HL-60/S4 treated with phorbol 12-myristate 13-acetate at 8.2 ng/mL for 4 days and 3 days (cell line): ENCODE data around the gene ENAH.

Experiments
- in situ Hi-C: fragments of 300-500 bp; cut with MboI; formaldehyde crosslinking; loops from 2 replicates; pipeline ENCODE4 v1.15.0; 2022; ENCODE audit warnings: low sequenced_read_pairs

Gene ENAH

DNA sequence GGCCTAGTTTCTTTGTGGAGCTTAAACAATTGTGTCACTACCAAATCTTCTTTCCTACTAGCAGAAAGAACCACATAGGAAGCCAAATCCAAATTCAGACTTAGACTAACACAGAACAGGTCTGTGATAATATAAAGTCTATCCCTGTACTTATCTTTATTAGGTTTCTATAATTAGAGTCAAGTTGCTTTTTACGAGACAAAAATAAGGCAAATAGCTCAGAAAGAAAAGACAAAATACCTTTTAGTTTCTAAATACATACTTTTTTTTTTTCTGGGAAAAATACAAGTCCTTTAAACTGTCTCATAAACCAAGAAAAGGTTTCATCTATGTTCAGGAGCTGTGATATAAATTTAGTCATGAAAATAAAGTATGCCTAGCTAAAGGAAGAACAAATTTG, 146.2 kb downstream of the ENAH start:
- in situ Hi-C loops: no loop called here

DNA sequence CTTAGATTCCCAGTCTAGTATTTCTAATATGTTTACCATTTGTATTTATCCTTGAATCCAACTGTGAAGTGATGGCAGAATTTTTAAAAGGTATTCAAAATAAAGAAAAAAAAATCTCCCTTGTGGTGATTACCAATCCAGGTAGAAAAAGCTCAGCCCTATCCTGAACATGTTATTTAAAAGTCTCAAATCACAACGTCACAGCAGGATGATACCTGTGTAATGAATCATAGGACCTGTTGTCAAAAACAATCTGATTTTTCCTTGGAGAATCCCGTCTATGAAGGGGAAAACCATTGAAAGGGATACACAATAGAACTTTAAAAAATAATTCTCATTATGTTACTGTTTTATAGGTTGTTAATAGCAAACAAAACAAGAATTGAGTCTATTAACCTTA, 148.1 kb downstream of the ENAH start:
- in situ Hi-C loops: no loop called here

DNA sequence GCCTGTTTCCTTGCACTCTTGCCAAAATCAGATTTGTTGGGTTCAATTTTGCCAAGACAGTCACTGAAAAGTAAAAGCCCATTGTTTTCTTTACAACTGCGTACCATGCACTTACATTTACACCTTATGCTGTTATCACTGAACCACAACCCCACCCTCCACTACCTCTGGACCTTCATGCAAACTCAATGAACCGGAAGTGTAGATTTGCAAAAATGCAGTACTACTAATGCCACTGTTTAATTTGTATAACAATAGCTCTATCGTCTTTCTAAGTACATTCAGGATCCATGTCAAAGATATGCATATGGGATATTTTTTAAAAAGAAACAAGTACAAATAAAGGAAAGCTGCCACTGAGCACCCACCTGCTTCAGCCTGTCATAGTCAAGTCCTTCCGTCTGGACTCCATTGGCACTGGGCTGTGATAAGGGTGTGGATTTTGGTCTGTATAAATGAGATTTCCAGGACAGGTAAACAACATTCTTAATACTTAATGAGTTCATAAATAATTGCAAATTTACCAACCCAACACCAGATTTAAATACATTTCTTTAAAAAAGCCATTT, 152.2 kb downstream of the ENAH start:
- in situ Hi-C loops: no loop called here

DNA sequence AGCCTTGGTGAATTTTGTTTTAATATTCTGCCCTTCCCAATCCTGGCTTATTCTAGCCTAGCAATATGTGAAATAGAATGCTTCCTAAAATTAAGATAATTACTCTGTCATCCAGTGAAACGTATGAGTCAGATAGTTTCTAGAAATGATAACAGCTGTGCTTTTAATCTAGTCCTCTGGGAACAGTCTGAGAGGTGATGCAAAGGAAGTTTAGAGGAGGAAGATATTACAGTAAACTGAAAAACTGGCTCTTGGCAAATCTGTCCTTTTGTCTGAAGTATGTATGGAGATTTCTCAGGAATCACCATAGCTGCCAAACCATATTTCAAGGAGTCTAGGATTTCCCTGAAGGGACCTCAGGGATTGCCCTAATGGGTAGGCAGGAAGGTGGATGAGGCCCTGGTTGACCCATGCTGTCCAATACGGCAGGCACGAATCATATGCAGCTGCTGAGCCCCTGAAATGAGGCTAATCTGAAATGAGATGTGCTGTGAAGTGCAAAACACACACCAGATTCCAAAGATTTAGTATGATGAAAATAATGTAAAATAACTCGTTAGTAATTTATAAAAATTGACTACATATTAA, 154.3 kb downstream of the ENAH start:
- in situ Hi-C loops: no loop called here

DNA sequence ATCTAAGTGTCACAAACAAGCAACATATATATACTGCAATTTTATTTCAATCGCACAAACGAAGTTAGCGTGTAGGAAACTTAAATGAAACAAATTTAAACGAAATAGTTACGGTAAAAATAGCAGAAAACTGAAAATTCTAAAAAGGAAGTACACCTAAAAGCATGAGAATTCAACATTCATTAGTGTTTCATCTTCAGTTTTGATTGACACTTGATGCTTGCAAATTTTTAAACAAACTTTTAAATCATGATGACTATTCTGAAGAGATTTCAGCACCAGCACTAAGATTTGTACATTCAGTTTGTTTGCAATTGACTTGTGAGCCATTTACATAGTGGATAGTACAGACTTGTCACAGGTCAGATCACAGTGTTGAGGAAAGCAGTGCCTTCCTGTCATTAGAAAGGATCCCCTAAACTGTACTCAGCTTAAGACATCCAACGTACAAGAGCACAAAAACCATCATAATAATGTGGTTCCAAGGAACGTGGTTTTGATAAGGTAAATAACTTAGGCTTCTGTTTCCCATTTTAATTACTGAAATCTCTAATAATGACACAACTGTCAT, 158.0 kb downstream of the ENAH start:
- in situ Hi-C loops: no loop called here

DNA sequence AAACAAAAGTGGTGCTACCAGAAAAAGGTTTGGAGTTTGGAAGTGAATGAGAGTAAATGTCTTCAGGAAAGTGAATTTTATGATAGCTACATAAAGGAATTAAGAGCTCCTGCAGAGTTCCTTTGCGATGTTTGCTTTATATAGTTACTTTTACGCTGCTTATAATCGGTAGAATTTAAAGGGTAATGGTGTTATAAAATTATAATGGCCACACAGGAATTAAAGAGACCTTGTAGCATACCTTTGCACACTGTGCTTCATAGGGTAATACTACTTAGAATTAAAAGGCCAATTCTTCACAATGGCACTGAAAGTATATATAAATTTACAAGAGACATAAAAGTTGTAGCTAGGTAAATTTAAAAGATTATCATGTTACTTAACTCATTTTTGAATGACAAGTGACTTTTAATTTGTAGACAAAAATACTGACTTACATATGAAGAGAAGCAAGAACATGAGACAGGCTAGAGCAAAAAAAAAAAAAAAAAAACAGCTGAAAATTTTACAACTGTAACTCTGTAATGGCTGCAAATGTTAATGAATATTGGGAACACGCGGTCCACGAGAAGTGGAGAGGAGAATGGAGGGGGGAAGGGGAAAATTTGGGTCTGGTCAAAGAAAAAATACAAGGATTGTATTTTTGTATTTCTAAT, 159.2 kb downstream of the ENAH start:
- in situ Hi-C loops: no loop called here

DNA sequence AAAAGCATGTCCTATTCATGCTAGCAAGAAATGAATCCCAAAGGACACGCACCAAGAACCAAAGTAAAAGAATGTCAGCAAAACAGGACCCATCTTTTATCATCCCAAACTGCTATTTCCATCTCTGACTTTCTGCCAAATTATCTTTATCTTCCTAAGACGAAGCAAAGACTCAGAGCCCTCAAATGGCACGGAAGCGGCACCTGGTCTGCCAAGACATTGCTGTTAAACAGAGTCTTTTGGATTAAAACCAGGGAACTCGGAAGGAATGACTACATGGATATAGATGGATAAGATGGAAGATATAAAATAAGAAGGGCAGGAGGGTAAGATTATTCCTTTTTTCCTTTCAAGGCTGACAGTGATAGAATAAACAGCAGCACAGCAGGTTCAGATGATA, 164.2 kb downstream of the ENAH start:
- in situ Hi-C loops: loop anchor here (10.0 kb wide), 1 partner anchor 286 kb away; the partner anchor contains the start of gene SRP9

DNA sequence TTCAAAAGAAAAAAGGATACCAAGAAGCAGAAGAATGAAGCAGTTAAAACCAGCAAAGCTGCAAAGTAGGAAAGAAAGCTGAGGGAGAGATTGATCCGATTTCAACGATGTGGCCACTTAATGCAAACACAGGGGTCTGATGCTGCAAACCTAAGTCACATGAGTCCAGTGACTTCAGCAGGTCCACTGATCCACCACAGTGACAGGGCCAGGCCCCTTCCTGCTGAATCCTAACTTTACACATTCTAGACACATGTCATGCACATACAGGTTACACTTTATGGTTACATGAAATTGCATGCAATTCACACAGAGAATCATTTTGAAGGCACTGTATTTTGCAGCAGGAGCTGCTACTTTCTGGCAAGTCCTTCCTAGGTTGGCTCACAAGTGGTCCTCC, 166.1 kb downstream of the ENAH start:
- in situ Hi-C loops: loop anchor here (10.0 kb wide), 1 partner anchor 288 kb away; the partner anchor contains the start of gene SRP9

DNA sequence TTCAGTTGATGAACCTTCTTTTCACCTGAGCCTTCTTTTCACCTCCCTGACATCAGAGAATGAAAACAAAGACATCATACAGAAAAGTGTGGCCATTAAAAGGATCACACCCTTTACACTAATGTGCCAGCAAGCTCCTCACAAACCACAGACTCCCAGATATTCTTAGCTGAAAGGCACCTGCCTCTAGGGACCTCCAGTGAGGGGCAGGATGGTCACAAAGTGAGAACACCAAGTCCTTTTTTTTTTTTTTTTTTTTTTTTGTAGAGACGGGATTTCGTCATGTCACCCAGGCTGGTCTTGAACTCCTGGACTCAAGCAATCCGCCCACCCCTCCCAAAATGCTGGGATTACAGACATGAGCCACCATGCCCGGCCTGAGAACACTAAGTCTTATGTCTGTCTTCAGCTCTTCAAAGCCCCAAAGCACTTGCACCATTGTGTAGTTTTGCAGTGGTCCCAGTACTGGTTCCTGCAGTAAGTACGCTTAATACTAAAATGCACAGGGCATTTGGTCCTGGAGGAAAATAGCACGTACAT, 166.9 kb downstream of the ENAH start:
- in situ Hi-C loops: loop anchor here (10.0 kb wide), 1 partner anchor 289 kb away; the partner anchor contains the start of gene SRP9

DNA sequence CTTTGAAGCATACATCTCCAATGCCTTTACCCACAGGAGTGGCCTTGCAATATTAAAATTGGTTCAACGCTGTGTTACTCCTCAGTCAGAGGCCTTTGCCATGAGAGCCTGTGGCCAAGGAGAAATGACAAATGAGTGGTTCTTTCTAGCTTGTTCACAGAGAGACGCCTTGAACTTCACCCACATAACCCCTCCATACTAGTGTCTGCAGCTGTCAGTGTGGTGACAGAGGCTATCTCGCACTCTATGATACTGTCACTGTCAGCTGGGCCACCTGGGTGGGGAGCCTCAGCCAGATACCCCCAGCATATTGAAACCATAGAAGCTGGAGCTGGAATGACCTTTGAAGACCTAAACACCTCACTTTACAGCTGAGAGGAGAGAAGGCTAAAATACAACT, 167.7 kb downstream of the ENAH start:
- in situ Hi-C loops: loop anchor here (10.0 kb wide), 1 partner anchor 290 kb away; the partner anchor contains the start of gene SRP9

DNA sequence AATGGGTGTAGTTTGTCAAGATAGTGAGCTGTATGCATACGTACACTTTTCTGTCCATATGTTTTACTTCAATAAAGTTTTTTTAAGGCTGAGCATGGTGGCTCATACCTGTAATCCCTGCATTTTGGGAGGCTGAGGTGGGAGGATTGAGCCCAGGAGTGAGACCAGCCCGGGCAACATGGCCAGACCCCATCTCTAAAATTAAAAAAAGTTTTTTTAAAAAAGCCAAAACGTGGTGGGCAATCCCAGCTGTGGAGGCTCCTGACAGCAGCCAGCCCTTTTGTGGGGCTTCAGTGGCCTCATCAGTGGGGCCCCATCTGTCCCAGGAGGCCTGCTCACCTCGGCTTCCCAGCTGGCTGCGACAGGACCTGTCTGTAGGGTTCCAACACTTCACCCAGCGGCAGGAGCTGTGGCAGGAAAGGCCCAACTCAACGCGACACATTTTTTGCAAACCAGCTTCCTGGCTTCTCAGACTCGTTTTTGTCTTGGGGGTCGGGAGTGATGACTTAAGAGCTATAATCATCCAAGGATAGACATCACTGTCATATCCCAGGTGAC, 168.2 kb downstream of the ENAH start:
- in situ Hi-C loops: loop anchor here (10.0 kb wide), 1 partner anchor 290 kb away; the partner anchor contains the start of gene SRP9

DNA sequence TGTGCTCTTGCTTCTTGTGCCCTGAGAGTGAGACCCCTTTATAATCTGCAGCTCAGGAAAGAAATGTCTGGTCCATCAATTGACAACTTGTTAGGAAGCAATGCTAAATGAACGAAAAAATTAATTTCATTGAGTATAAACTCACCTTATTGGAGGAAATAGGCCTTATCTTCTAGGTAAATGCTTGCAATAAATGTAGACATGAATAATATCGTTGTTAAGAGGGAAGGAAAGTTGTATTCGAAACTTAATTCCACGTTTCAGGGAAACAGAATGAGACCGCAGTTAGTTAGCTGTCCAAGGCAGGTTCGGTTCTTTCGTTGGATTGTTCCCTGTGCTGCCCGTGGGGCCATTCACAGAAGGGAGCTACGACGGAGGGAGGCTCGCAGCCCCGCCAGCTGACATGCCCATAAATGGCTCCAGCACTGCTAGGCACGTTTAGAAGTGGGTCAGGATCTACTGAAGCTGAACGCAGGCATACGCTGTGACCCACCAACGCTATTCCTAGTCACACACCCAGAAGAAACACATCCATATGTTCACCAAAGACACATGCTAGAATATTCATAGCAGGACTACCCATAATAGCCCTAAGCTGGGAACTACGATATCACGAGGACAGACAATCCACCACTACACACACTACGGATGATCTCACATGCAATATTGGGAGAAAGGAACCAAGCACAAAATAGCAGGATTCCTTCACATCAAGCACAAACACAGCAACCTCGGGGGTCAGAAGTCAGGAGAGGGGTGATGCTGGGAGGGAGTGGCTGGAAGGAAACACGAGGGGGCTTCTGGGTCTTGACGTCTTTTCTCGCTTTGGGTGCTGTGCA, 168.9 kb downstream of the ENAH start:
- in situ Hi-C loops: loop anchor here (10.0 kb wide), 1 partner anchor 291 kb away; the partner anchor contains the start of gene SRP9

DNA sequence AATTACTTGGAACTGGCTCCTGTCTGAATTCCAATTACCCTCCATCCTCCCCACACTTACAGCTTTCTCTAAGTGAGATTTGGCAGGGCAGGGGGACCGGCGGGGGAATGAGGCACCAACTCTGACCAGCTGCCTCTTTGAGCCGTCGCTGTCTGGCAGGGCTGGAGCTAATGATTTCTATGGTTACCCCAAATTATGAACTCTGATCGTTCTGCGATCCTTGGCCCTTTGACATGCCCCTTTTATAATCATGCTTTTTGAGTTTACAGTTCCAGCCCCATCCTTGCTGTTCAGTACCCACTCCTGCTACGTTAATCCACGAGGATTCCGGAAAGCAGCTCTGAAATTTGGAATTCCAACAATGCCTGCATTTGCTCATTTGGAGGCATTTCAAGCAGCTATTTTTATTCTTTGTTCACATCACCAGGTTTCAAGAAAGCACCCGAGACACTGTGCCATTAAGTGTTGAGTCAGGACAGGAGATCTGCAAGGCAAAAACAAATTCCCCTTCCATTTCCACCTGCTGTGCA, 170.4 kb downstream of the ENAH start:
- in situ Hi-C loops: loop anchor here (10.0 kb wide), 1 partner anchor 292 kb away; the partner anchor contains the start of gene SRP9

DNA sequence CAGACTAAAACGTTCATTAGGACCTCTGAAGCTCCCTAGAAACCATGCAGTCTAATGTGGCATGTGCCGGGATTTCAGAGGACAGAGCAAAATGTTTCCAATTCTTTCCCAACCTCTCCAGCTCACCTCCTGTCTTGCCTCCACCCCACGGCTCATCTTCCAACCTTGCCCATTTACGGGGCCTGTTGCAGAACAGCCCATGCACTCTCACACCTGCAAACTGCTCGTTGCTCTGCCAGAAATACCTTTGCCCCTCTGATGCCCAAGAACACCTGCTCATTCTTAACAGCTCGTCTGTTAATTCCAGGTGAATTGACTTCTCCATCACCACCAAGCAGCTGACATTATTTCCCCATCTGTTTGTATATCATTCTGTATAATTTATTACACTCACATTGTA, 171.2 kb downstream of the ENAH start:
- in situ Hi-C loops: loop anchor here (10.0 kb wide), 1 partner anchor 293 kb away; the partner anchor contains the start of gene SRP9

DNA sequence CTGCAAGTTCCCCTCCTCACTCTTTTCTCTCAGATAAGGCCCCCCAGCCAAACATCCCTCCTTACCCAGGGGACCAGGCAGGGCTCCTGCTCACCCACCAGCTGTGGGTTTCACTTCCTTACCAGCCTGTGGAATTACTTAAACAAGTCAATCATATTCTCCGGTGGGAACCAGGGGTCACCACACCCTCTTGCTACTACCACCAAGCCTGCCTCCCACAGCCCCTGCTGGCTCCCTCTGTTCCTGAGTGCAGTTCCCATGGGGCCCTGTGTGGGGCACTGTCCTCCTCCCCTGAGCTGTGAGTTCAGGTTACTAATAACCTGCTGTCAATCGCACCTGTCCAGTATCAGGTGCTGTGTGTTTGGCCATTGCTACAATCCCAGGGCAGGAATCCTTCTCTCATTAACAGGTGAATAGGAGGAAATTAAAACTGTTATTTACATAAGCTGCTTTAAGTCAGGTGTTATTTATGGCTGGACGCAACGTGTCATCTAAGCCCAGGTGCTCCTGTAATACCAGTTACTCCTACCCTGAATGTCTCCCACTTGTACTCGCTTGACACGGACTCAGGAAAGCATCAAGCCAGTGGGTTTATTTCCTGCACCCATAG, 172.0 kb downstream of the ENAH start:
- in situ Hi-C loops: loop anchor here (10.0 kb wide), 1 partner anchor 294 kb away; the partner anchor contains the start of gene SRP9

DNA sequence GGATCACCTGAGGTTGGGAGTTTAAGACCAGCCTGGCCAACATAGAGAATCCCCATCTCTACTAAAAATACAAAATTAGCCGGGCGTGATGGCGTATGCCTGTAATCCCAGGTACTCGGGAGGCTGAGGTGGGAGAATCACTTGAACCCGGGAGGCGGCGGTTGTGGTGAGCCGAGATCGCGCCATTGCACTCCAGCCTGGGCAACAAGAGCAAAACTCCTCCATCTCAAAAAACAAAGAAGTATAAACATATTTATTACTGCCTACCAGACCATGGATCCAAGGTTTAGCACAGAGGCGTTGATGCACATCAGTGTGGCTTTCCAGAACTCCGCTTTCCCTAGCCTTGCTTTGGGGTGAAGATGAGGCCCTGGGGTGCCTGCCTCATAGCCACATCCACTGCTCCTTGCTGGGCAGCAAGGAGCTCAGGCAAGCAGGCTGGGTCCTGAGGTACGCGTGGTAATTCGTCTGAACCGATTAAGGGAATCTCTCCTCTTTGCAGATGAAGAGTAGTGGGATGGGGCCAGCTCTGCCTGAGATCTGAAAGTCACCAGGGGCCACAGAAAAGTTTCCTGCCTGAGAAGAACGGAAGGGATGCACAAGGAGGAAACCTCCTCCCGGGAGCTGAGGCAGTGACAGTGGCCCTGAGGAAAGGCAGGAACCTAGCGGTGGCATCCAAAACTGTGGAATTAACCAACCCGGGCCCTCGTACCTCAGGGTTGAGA, 172.8 kb downstream of the ENAH start:
- in situ Hi-C loops: loop anchor here (5.0 to 10.0 kb wide), 2 partner anchors 295 to 502 kb away; partner anchors contain the start of gene SRP9

DNA sequence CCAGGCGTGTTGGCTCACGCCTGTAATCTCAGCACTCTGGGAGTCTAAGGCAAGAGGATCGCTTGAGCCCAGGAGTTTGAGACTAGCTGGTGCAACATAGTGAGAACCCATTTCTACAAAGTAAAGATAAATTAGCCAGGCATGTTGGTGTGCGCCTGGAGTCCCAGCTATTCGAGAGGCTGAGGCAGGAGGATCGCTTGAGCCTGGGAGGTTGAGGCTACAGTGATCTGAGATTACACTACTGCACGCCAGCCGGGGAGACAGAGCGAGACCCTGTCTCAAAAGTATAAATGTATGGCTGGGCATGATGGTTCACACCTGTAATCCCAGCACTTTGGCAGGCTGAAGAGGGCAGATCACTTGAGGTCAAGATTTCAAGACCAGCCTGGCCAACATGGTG, 173.6 kb downstream of the ENAH start:
- in situ Hi-C loops: loop anchor here (5.0 kb wide), 1 partner anchor 503 kb away; no protein-coding TSS in a partner anchor

DNA sequence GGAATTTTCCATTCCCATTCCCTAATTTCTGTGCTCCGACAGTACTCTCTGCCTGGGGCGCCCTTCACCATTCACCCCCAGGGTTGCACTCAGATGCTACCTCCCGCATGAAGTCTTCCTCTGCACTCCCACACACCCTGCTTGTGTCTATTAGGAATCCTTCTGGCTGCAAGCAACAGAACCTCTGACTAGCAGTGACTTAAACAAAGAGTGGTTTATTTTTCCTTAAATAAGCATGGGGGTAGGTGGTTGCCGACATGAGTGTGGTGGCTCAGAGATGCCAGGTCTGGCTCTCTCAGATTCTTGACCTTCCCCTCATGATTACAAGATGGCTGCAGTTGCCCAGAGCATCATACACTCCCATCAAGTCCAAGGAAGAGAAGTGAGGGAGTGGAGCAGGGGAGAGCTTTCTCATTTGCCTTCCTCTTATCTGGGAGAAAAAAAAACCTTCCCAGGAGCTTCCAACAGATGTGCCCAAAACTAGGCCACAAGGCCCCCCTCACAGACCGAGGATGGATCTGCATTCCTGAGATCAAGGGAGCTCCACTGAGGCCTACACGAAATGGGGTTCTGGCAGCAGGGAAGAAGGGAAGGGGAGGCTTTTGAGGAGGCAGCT, 175.5 kb downstream of the ENAH start:
- in situ Hi-C loops: loop anchor here (5.0 kb wide), 1 partner anchor 505 kb away; no protein-coding TSS in a partner anchor
